Mucosa of rectum (tissue), 2 donors: ENCODE results near the gene PCDHGC3.

Source experiments
- H3K27ac ChIP-seq, 2 donors: one replicate each; pipeline ENCODE4 v1.7.0; 2013; ENCODE audit warnings: inconsistent platforms in 2 of 2, low read depth in 2 of 2, low read length in 2 of 2
- H3K27me3 ChIP-seq, 2 donors: one replicate each; pipeline ENCODE4 v1.7.0; 2013; ENCODE audit warnings: low read length in 2 of 2; ENCODE audit not compliant: control insufficient read depth in 2 of 2, insufficient read depth in 2 of 2
- H3K36me3 ChIP-seq, 2 donors: one replicate each; pipeline ENCODE4 v1.7.0; 2013; ENCODE audit warnings: low read length in 2 of 2; ENCODE audit not compliant: control insufficient read depth in 2 of 2, insufficient read depth in 2 of 2
- H3K4me1 ChIP-seq, 2 donors: one replicate each; pipeline ENCODE4 v1.7.0; 2013; ENCODE audit warnings: low read length in 2 of 2, mild to moderate bottlenecking in 1 of 2; ENCODE audit not compliant: control insufficient read depth in 2 of 2, insufficient read depth in 2 of 2
- H3K4me3 ChIP-seq, 2 donors: one replicate each; pipeline ENCODE4 v1.7.0; 2013; ENCODE audit warnings: low read length in 2 of 2
- H3K9ac ChIP-seq, 2 donors: one replicate each; pipeline ENCODE4 v1.7.0; 2013; ENCODE audit warnings: low read length in 2 of 2, low read depth in 1 of 2, mild to moderate bottlenecking in 1 of 2
- H3K9me3 ChIP-seq, 2 donors: one replicate each; pipeline ENCODE4 v1.7.0; 2013; ENCODE audit warnings: low read length in 2 of 2; ENCODE audit not compliant: control insufficient read depth in 2 of 2
- donor health status: healthy.
- donor health status: Normal muscosa, but diverticular disease.

The PCDHGC3 gene

DNA sequence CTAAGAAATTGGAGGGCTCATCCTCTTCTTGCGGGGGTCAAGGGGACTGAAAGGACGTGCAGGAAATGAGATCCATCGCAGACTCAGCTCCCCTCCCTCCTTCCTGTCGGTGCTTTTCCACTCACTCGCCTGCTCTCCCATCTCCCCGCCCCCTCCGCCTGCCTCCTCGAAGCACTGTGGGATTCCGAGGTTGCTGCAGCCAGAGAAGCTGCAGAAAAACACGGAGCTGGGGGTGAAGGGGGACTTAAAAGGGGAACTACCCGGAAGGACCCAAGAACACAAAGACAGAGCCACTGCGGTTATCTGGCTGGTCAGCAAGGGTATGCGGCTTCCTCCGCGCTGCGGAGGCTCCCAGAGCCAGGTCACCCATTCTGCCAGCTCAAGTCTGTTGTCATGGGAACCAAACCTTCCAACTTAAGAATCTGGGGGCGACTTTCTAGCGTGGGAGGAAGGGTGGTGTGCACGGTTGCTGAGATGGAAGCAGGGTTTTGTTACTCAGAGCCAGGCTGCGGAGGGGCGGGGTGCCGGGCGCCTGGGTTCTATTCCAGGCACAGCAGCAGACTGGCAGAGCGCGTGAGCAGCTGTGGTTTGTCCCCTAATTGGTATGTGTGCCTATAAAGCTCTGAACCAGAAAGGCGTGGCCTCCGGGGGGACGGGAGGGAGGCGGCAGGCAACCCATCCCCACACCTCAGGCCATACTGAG lies 38.0 kb downstream of the PCDHGC3 start:
- Histone ChIP-seq H3K9me3 (no peaks in the 10 kb centered on the region), H3K27ac (peak overlapping the region; percentile 47 to 68), H3K9ac (peak overlapping the region; percentile 47 to 61), H3K4me1 (peaks cover 6 to 22% of the 10 kb centered on the region in 2 donors), H3K27me3 (no peaks in the 10 kb centered on the region), H3K36me3 (peaks cover 14 to 31% of the 10 kb centered on the region in 2 donors), H3K4me3 (peak overlapping the region; percentile 59 to 75)

DNA sequence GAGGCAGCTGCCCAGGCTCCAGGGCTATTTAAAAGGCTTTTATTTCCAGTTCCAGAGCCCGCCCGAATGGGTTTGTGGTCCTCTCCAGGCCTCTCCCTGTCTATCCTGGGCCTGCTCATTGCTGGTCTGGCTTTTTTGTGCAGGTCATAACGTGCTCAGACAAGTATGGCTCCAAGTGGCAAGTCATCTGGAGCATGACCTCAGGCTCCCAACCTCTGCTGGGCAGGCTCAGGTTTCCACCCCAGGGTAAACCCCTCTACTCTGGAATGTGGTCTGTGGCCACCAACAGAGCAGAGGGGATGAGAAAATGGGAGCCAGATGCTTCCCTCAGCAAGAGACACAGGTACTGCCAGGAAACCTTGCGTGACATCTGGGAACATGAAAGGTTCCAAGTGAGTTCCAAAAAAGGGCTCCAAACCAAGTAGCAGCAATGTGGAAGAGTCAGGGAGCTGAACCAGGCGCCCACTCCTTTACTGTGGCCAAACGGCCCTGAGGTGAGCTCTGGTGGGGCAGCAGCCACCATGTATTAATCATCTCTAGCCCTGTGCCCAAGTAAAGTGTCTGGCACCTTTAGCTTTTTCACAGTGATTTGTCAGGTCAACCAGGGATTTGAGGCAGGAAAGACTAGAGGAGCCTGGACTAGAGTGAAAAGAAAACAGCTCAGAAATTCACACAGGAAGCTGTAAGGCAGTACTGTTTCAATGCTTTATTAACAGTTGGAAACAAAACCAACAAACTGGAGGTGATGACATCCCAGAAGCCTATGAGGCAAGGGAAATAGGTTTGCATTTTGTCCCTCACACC lies 38.8 kb downstream of the PCDHGC3 start:
- peaks cover 6 to 17% of the 10 kb centered on the region in 2 donors for H3K4me1 ChIP-seq
- H3K9me3 ChIP-seq, result no peaks in the 10 kb centered on the region
- peaks cover 20 to 32% of the 10 kb centered on the region in 2 donors for H3K36me3 ChIP-seq
- peak overlapping the region in 1 of 2 donors; percentile 68 for H3K27ac ChIP-seq
- no peaks in the 10 kb centered on the region for H3K27me3 ChIP-seq
- H3K9ac ChIP-seq, result no peak overlapping the region
- peak overlapping the region in 1 of 2 donors; percentile 75 for H3K4me3 ChIP-seq

DNA sequence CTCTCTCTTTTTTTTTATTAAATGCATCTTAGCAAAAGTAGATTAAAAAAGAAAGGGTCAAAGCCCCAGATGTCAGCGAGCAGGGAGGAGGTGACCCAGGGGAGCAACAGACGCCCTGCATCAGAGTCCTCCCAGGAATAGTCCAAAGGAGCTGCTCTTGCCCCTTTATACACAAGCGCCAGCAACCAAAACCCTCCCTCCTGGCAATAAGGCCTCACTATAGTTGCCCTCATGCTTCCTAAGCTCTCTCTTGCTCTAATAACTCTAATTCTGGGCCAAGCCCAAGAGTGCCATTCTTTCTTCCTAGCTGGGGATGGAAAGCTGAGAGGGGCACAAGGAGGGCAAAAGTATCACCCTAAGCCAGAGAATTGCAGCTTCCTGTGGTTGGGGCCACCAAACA lies 39.4 kb downstream of the PCDHGC3 start:
- Histone ChIP-seq H3K9ac (no peak overlapping the region), H3K4me3 (no peak overlapping the region), H3K9me3 (no peaks in the 10 kb centered on the region), H3K4me1 (peaks cover 6 to 15% of the 10 kb centered on the region in 2 donors), H3K27me3 (no peaks in the 10 kb centered on the region), H3K36me3 (peaks cover 20 to 34% of the 10 kb centered on the region in 2 donors), H3K27ac (no peak overlapping the region)

DNA sequence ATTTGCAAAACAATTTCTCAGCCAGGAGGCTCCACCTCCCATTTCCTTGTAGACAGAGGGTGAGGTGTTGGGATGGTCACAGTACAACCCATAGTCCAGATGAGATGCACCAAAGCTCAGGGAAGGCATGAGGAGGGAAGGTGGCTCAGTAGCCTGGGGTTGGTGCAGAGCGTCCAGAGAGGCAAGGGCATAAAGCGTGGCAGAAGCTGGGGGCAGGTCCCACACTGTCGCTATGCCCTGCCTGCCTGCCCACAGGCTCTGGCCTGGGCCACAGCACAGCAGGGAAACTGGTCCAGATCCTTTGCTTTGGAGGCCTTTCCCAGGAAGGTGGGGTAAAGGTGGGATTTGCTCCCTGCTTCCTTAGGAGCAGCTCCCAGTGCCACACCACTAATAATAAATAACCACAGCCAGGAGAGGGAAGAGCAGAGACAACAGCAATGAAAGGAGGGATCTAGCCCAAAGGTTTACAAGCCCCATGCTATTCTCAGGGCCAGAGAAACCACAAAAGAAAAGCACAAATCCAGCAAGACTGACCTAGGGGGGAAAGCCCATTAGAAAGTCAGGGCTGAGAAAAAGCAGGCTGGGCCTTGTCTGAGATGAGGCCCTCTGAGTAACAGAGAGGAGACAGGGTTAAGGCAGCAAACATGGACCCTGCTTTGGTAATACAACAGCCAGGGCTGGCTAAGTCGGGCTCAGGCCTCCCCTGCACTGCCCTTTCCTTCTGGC lies 40.3 kb downstream of the PCDHGC3 start:
- peaks cover 12 to 15% of the 10 kb centered on the region in 2 donors for H3K4me1 ChIP-seq
- H3K9me3 ChIP-seq, result no peaks in the 10 kb centered on the region
- peaks cover 20 to 36% of the 10 kb centered on the region in 2 donors for H3K36me3 ChIP-seq
- H3K4me3 ChIP-seq, result no peak overlapping the region
- no peak overlapping the region for H3K27ac ChIP-seq
- no peaks in the 10 kb centered on the region for H3K27me3 ChIP-seq
- no peak overlapping the region for H3K9ac ChIP-seq

DNA sequence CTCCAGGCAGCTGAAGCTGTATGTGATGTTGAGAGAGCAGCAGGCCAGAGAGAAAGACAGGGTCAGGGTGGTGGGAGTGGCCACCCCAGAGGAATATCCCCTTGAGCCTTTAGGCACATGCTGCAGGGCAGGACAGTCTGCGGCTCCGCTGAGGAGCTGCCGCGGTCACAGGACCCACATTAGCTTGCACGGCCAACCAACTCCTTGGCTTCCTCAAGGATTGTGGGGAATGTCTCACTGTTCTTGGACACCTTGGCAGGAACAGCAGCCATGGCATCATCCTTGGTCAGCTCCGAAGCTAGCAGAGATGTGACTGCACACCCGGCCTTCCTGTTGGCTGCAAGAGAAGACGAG lies 40.9 kb downstream of the PCDHGC3 start:
- H3K27ac ChIP-seq, result no peak overlapping the region
- no peak overlapping the region for H3K9ac ChIP-seq
- no peak overlapping the region for H3K4me3 ChIP-seq
- peaks cover 15 to 17% of the 10 kb centered on the region in 2 donors for H3K4me1 ChIP-seq
- H3K36me3 ChIP-seq, result peaks cover 20 to 33% of the 10 kb centered on the region in 2 donors
- no peaks in the 10 kb centered on the region for H3K27me3 ChIP-seq
- H3K9me3 ChIP-seq, result no peaks in the 10 kb centered on the region

DNA sequence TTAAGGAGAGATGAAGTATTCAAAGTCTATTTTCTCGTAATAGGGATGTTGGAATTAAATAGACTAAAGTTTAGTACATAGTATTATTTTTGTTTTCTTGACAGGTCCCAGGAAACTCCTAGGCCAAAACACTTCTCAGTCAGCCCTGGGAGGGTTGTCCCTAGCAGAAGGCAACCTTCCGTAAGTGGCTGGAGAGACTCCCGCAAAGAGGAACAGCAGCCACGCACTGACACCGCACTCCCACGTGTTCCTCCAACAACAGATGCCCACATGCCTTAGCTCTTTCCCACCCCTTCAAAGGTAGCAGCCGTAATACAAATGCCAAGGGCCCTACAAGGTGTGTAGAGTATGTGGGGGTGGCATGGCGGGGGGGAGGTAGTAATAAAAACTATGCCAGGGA lies 41.5 kb downstream of the PCDHGC3 start:
- peak overlapping the region; percentile 2 to 11 for H3K27ac ChIP-seq
- no peak overlapping the region for H3K9ac ChIP-seq
- no peaks in the 10 kb centered on the region for H3K9me3 ChIP-seq
- H3K27me3 ChIP-seq, result no peaks in the 10 kb centered on the region
- no peak overlapping the region for H3K4me3 ChIP-seq
- H3K36me3 ChIP-seq, result peaks cover 20 to 40% of the 10 kb centered on the region in 2 donors
- H3K4me1 ChIP-seq, result peaks cover 21% of the 10 kb centered on the region in 2 donors

DNA sequence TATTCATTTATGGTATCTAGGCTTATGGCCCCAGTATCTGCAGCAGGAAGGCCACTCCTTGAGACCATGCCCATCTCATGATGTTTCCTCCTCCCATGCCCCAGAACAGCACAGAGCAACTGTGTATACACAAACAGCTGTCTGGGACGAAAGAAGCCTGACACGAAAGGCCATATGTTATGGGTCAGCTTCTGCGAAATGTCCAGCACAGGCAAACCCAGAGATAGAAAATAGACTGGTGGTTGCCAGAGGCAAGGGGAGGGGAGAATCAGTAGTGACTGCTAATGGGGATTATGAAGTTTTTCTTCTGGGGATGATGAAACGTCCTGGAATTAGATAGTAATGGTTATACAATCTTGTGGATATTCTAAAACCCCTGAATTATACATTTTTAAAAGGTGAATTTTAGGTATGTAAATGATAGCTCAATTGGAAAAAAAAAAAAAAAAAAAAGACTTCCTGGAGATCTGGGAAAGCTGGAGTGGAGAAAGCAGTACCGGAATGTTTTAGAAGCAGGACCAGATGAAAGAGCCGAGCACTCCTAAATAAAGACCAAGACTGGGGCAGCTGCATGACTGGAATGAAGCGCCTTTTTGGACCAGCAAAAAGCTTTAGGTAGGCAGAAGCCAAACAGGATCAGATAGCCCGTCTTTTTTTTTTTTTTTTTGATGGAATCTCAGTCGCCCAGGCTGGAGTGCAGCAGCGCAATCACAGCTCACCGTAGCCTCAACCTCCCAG lies 42.3 kb downstream of the PCDHGC3 start:
- no peak overlapping the region for H3K4me3 ChIP-seq
- H3K4me1 ChIP-seq, result peaks cover 21 to 22% of the 10 kb centered on the region in 2 donors
- H3K9me3 ChIP-seq, result no peaks in the 10 kb centered on the region
- H3K27me3 ChIP-seq, result no peaks in the 10 kb centered on the region
- peaks cover 20 to 46% of the 10 kb centered on the region in 2 donors for H3K36me3 ChIP-seq
- peak overlapping the region; percentile 2 to 11 for H3K27ac ChIP-seq
- no peak overlapping the region for H3K9ac ChIP-seq

DNA sequence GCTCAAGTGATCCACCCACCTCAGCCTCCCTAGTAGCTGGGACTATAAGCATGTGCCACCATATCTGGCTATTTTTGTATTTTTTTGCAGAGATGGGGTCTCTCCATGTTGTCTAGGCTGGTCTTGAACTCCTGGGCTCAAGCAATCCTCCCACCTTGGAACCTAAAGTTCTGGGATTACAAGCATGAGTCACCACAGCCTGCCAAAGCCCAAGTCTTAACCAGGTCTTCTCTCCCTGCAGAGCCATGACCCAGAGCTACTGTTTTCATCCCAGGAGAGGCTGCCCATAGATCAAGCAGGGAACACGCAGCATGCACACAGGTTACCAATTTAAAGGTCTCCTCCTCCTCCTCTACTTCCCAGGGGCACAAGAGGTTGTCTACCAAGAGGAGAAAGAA lies 42.9 kb downstream of the PCDHGC3 start:
- no peaks in the 10 kb centered on the region for H3K9me3 ChIP-seq
- peaks cover 20 to 50% of the 10 kb centered on the region in 2 donors for H3K36me3 ChIP-seq
- H3K27ac ChIP-seq, result no peak overlapping the region
- H3K4me1 ChIP-seq, result peaks cover 16 to 18% of the 10 kb centered on the region in 2 donors
- no peak overlapping the region for H3K9ac ChIP-seq
- H3K27me3 ChIP-seq, result no peaks in the 10 kb centered on the region
- H3K4me3 ChIP-seq, result no peak overlapping the region

DNA sequence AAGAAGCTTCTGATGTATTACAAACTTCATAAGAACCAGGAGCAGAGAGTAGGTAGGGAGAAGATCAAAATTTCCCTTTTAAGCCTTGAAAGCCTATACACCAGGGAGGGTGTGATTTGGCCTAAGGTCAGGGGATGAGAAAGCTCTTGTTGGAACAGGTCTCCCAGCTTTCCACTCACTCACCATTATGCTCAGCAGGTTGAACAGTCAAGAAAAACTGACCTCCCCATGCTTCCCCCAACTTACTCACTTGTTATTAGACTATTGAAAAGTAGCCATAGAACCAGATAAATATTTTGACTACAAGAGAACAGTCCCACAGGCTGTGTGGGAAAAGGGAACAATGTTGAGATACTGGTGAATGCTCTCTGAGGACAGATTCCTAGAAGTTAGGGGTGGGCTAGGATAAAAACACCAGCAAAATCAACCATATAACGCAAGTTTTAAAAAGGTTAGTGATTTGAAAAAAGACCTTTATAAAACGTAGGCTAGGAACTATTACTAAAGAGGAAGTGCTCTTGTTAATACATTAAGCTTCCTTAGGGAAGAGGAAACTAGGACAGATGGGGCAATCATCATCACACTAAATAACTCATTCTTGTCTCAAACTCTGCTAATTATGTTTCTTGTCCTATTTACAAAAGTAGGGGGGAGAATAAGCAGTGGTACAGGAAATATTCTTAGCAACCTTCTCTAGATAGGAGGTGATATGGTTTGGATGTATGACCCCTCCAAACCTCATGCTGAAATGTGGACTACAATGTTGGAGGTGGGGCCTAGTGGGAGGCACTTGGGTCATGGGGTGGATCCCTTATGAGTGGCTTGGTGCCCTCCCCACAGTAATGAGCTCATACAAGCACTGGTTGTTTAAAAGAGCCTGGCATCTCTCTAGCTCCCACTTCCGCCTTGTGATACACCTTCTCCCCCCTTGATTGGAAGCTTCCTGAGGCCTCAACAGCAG lies 44.1 kb downstream of the PCDHGC3 start:
- no peaks in the 10 kb centered on the region for H3K9me3 ChIP-seq
- H3K27me3 ChIP-seq, result no peaks in the 10 kb centered on the region
- H3K36me3 ChIP-seq, result peaks cover 26 to 54% of the 10 kb centered on the region in 2 donors
- H3K4me1 ChIP-seq, result peaks cover 14 to 16% of the 10 kb centered on the region in 2 donors
- peak overlapping the region in 1 of 2 donors; percentile 78 for H3K27ac ChIP-seq
- no peak overlapping the region for H3K9ac ChIP-seq
- no peak overlapping the region for H3K4me3 ChIP-seq
